MG63 (cell line): ENCODE results near the gene MARCKS. TPM values are rescaled to one million over a fixed set of nuclear protein-coding genes. Genes with fewer than 3 reads are reported as not detected.

Source experiments
- DNase-seq: peaks from one replicate; pipeline ENCODE4 v3.0.0-alpha.2; 2020
- H3K27me3 ChIP-seq: fragments of 250-450 bp; sonication (Bioruptor Pico); 2 replicates; pipeline ENCODE4 v1.5.1; 2020; ENCODE audit warnings: mild to moderate bottlenecking, moderate library complexity
- H3K36me3 ChIP-seq: fragments of 250-450 bp; sonication (Bioruptor Pico); 2 replicates; pipeline ENCODE4 v1.5.1; 2020; ENCODE audit warnings: mild to moderate bottlenecking, moderate library complexity
- H3K4me3 ChIP-seq: fragments of 250-450 bp; sonication (Bioruptor Pico); 2 replicates; pipeline ENCODE4 v1.5.1; 2020; ENCODE audit warnings: mild to moderate bottlenecking, moderate library complexity
- H3K9me3 ChIP-seq: fragments of 250-450 bp; sonication (Bioruptor Pico); 2 replicates; pipeline ENCODE4 v1.5.1; 2020; ENCODE audit warnings: mild to moderate bottlenecking, moderate library complexity
- total RNA-seq: library from RNA; depleted of rRNA; stranded (reverse); fragments of >200 nt; shearing (Covaris generic); gene quantifications from 2 replicates; pipeline ENCODE4 v1.2.3, GENCODE V29; 2014; ENCODE audit warnings: low replicate concordance; rRNA removed

MARCKS gene
- 70.3 and 78.1 TPM in 2 replicates for total RNA-seq

GRCh38 chr6:113856625-113857555, at the start of gene MARCKS:
Gene MARCKS, plus strand, starts transcription at chr6:113857345. Its CDS starts 401 bp downstream, at chr6:113857746.
- DNase-seq: peak; percentile 85
- H3K27me3 ChIP-seq: no peaks in the 10 kb centered on the region
- peaks cover 15% of the 10 kb centered on the region for H3K36me3 ChIP-seq
- peak within 1 kb of the TSS; percentile 96 for H3K4me3 ChIP-seq
- H3K9me3 ChIP-seq: no peaks in the 10 kb centered on the region

DNA sequence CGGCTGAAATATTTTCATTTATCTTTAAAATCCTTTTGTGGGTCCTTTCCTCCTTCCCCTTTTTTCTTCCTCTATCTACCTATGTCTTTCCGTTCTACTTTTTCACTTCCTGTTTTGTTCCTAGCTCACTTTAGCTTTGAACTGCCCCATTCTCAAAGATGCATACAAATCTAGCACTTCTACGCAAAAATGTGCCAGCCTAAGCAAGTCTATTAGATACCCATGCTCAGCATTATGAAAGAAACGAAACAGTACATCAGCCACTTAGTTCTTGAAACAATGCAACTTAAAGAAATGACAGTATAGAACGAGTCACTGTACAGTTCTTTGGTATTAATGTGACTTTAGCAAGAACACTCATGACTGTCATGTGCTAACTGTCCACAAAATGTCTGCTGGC, 47.3 kb upstream of the MARCKS start:
- no peak for DNase-seq
- Histone ChIP-seq H3K4me3 (no peak overlapping the region), H3K27me3 (no peaks in the 10 kb centered on the region), H3K36me3 (no peaks in the 10 kb centered on the region), H3K9me3 (no peaks in the 10 kb centered on the region)

- no peak overlapping the region for H3K4me3 ChIP-seq
- DNase-seq: no peak
- no peaks in the 10 kb centered on the region for H3K9me3 ChIP-seq
- H3K36me3 ChIP-seq: no peaks in the 10 kb centered on the region
- no peaks in the 10 kb centered on the region for H3K27me3 ChIP-seq
Observed at GRCh38 chr6:113813142-113813541, 44.0 kb upstream of the MARCKS start.

DNA sequence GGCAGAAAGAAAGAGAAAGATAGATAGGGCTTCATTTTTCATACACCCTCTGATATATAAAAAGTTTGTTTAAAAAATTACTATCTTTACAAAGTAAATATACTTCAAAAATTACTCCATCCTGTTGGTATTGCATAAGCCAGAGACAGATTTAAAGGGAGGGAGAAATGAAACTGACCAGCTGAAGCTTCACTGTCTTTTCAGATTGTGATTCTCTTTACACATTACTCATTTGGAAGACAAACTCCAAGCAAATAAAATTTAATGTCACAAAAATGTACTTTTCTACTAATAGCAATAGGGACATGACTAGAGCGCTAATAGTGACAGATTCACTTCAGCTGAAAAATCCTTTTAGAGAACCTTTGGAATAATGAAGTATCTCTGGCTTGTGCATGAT, 38.6 kb upstream of the MARCKS start:
- no peak for DNase-seq
- no peaks in the 10 kb centered on the region for H3K27me3 ChIP-seq
- no peaks in the 10 kb centered on the region for H3K9me3 ChIP-seq
- H3K36me3 ChIP-seq: no peaks in the 10 kb centered on the region
- no peak overlapping the region for H3K4me3 ChIP-seq

- no peaks in the 10 kb centered on the region for H3K36me3 ChIP-seq
- H3K9me3 ChIP-seq: no peaks in the 10 kb centered on the region
- H3K4me3 ChIP-seq: no peak overlapping the region
- H3K27me3 ChIP-seq: no peaks in the 10 kb centered on the region
- no peak for DNase-seq
Observed at GRCh38 chr6:113819169-113819830, 37.8 kb upstream of the MARCKS start.

DNA sequence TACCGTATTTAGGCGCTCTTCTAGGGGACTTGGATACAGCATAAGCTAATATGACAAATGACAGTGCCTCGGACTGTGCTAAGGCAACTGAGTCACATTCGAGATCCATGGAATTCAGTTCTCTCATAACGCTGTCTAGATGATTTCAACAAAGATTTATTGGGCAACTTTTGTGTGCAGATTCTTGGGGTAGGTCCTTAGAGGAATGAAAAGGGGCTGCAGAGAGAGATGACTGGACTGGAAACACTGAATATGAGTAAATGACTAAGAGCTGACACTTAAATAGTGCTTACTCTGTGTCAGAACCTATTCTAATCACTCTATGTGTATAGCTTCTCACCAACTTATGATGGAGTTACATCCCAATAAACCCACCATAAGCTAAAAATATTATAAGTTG, 36.4 kb upstream of the MARCKS start:
- Histone ChIP-seq H3K27me3 (no peaks in the 10 kb centered on the region), H3K9me3 (no peaks in the 10 kb centered on the region), H3K36me3 (no peaks in the 10 kb centered on the region), H3K4me3 (no peak overlapping the region)
- DNase-seq: no peak

- Histone ChIP-seq H3K9me3 (no peaks in the 10 kb centered on the region), H3K4me3 (no peak overlapping the region), H3K36me3 (no peaks in the 10 kb centered on the region), H3K27me3 (no peaks in the 10 kb centered on the region)
- DNase-seq: no peak
Observed at GRCh38 chr6:113821445-113821844, 35.7 kb upstream of the MARCKS start.

- Histone ChIP-seq H3K9me3 (no peaks in the 10 kb centered on the region), H3K4me3 (no peak overlapping the region), H3K36me3 (no peaks in the 10 kb centered on the region), H3K27me3 (no peaks in the 10 kb centered on the region)
- DNase-seq: no peak
Observed at GRCh38 chr6:113823916-113824315, 33.2 kb upstream of the MARCKS start.

DNA sequence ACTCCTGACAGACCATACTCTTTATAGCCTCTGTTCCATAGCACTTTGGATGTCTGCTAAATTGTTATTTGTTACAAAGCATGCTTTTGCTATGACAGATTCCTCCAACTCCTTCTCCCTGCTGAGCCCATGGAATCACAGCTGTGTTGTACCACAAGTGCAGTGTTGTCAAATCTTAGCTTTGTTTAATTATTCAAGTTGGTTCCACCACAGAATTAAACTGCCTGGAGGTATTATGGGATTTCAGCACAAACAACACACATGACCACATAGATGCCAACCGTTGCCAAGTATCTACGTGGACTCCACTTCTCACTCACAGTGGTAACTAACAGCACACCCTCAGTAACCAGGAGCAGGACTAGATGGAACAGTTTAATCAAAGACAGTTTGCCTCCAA, 32.7 kb upstream of the MARCKS start:
- H3K9me3 ChIP-seq: no peaks in the 10 kb centered on the region
- no peaks in the 10 kb centered on the region for H3K27me3 ChIP-seq
- H3K36me3 ChIP-seq: no peaks in the 10 kb centered on the region
- DNase-seq: peak; percentile 10
- H3K4me3 ChIP-seq: no peak overlapping the region

GRCh38 chr6:113824866-113825265, 32.3 kb upstream of the MARCKS start:
- Histone ChIP-seq H3K27me3 (no peaks in the 10 kb centered on the region), H3K36me3 (no peaks in the 10 kb centered on the region), H3K9me3 (no peaks in the 10 kb centered on the region)

DNA sequence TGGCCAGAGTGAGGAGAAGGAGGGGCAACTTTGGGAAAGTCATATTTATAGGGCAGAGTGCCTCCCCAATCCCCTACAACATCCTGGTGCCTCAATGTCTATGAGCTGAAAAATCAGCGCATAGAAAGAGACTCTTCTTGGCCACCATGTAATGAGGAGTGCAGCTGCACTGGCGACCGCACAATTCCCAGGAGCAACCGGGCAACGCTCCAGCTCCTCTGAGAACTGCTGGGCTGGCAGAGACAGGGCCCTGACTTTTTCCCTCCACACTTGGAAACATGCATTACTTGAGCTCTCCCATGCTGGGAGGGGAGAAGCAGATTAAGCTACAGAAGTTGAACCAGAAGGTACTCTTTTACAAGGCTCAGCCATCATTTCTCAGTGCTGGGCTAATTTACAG, 31.4 kb upstream of the MARCKS start:
- no peak overlapping the region for H3K4me3 ChIP-seq
- H3K27me3 ChIP-seq: no peaks in the 10 kb centered on the region
- H3K9me3 ChIP-seq: no peaks in the 10 kb centered on the region
- no peaks in the 10 kb centered on the region for H3K36me3 ChIP-seq
- DNase-seq: peak; percentile 94

More at GRCh38 chr6:113824866-113825265, 32.3 kb upstream of the MARCKS start:
- no peak for DNase-seq
- no peak overlapping the region for H3K4me3 ChIP-seq

GRCh38 chr6:113828984-113829695, 28.0 kb upstream of the MARCKS start:
- Histone ChIP-seq H3K27me3 (no peaks in the 10 kb centered on the region), H3K36me3 (no peaks in the 10 kb centered on the region), H3K9me3 (no peaks in the 10 kb centered on the region), H3K4me3 (no peak overlapping the region)
- no peak for DNase-seq

DNA sequence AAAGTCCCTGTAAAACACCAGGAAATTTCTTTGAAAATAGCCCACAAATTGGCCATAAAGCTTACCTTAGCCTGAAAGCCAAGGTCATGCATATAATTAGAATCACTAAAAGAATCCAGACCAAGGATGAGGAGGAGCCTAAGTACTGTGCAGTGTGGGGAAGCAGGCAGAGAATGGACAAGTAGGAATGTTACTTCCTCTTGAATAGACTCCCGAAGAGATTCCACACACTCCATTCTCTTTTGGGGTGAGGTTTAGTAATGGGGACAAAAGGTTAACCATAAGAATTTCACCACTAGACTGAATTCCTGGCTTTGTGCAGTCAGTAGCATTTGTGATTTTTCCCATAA, 27.5 kb upstream of the MARCKS start:
- Histone ChIP-seq H3K9me3 (no peaks in the 10 kb centered on the region), H3K4me3 (no peak overlapping the region), H3K27me3 (no peaks in the 10 kb centered on the region), H3K36me3 (no peaks in the 10 kb centered on the region)
- no peak for DNase-seq

DNA sequence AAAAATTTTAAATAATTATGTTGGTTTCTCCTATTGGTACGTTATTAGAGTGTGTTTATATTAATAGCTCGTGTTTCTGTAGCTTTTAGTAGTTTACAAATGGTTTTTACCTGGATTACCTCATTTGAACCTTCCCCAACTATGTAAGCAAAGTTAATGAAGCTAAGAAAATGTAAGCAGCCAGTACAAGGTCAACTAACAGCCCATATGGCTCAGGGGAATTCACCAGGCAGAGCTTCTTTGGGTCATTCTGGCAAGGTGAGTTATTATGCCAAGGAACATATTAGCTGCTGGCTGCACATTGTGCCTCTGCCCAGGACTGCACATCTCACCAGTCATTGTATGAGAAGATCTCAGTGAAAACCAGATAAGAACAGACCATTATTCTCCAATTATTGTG, 27.0 kb upstream of the MARCKS start:
- H3K4me3 ChIP-seq: no peak overlapping the region
- H3K27me3 ChIP-seq: no peaks in the 10 kb centered on the region
- DNase-seq: no peak
- H3K36me3 ChIP-seq: no peaks in the 10 kb centered on the region
- H3K9me3 ChIP-seq: no peaks in the 10 kb centered on the region

- peak; percentile 57 for DNase-seq
- Histone ChIP-seq H3K36me3 (no peaks in the 10 kb centered on the region), H3K27me3 (no peaks in the 10 kb centered on the region), H3K9me3 (no peaks in the 10 kb centered on the region), H3K4me3 (no peak overlapping the region)
Observed at GRCh38 chr6:113833537-113833936, 23.6 kb upstream of the MARCKS start.

DNA sequence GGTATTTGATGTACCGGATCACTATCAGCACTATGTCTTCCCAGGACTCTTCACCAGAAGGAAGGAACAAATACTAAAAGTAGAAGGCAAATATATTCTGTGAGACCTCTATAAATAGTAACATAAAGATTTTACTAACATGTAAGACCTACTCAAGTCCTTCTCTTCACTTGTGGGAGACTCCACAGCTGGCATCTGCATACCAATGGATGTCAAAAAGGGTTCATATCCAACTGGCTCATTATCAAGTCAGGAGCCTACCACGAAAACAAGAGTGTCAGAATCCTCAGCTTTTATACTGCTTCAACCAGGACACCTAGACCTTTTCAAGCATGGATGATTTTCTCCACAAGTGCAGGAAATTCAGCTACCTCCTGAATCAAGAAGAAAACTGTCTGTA, 20.0 kb upstream of the MARCKS start:
- H3K4me3 ChIP-seq: no peak overlapping the region
- DNase-seq: no peak
- H3K27me3 ChIP-seq: no peaks in the 10 kb centered on the region

GRCh38 chr6:113842165-113842564, 15.0 kb upstream of the MARCKS start:
- Histone ChIP-seq H3K4me3 (no peak overlapping the region), H3K9me3 (no peaks in the 10 kb centered on the region), H3K36me3 (no peaks in the 10 kb centered on the region), H3K27me3 (no peaks in the 10 kb centered on the region)
- no peak for DNase-seq

More for the DNA sequence above, 20.0 kb upstream of the MARCKS start:
- H3K9me3 ChIP-seq: no peaks in the 10 kb centered on the region
- H3K36me3 ChIP-seq: no peaks in the 10 kb centered on the region
